ENCODE results near the gene THRB. TPM values are rescaled to one million over a fixed set of nuclear protein-coding genes. Genes with fewer than 3 reads are reported as not detected.

Gene THRB
- total and polyA plus RNA-seq, 9 of the 15 experiments (the other 6 are each of a cell fraction or from before 2014, with no cell fraction given) = 1.7 to 14.9 (median 6.9) TPM

GRCh38 chr3:24485511-24485910 is 9.1 kb downstream of the THRB start:
- BruUV-seq (replicated peaks) = no TSS peak
- Histone ChIP-seq H3K4me2 (ENCODE audit: insufficient read depth, low read length) (no peak overlapping the region), H3K27ac (ENCODE audit: extremely low read depth, low read depth, low read length) (no peak overlapping the region), H3K9me3 (replicated peaks; ENCODE audit: control insufficient read depth, insufficient read depth, low read depth, low read length) (no peaks in the 10 kb centered on the region), H3K4me3 (no peak overlapping the region), H3K36me3 (ENCODE audit: control insufficient read depth, insufficient read depth, low read length) (no peaks in the 10 kb centered on the region), H3K9me1 (ENCODE audit: control insufficient read depth, insufficient read depth, low read length) (no peaks in the 10 kb centered on the region), H3K27me3 (ENCODE audit: control insufficient read depth in 2 of 2, insufficient read depth in 2 of 2, low read length in 2 of 2) (no peaks in the 10 kb centered on the region), H3K9ac (ENCODE audit: insufficient read depth in 1 of 2, low read depth in 2 of 2, low read length in 2 of 2) (no peak overlapping the region), H3K4me1 (replicated peaks in 1 of 2; ENCODE audit: control insufficient read depth in 2 of 2, insufficient read depth in 2 of 2, low read length in 2 of 2) (peaks cover 0 to 7% of the 10 kb centered on the region in 2 experiments; a peak in 2 of 5 replicates), H4K20me1 (replicated peaks; ENCODE audit: control insufficient read depth, insufficient read depth, low read length) (no peaks in the 10 kb centered on the region), H3K79me2 (ENCODE audit: control insufficient read depth, insufficient read depth, low read length) (peaks cover 49% of the 10 kb centered on the region), H2AFZ (ENCODE audit: low read depth, low read length) (no peak overlapping the region)
- TF ChIP-seq SETDB1 (IDR thresholded peaks at IDR 0.05; ENCODE audit: low read length) = no peak
- TF ChIP-seq CREB3 (tag; conservative IDR thresholded peaks at IDR 0.05; ENCODE audit: low read depth) = no peak
- no peak for TF ChIP-seq HMGN3 (IDR thresholded peaks at IDR 0.05; ENCODE audit: borderline replicate concordance, extremely low read depth, insufficient read length, low read depth, low read length)
- no peak for TF ChIP-seq E2F1 (CRISPR knock-in tag; IDR thresholded peaks at IDR 0.05)
- no peak for TF ChIP-seq HDAC2 (IDR thresholded peaks at IDR 0.05)
- no peak for TF ChIP-seq ZBTB49 (CRISPR knock-in tag; IDR thresholded peaks at IDR 0.05; ENCODE audit: borderline replicate concordance)
- no peak for TF ChIP-seq NR0B1 (IDR thresholded peaks at IDR 0.05; ENCODE audit: partially characterized antibody)
- TF ChIP-seq TCF15 (CRISPR knock-in tag; IDR thresholded peaks at IDR 0.05) = no peak
- TF ChIP-seq ZNF766 (CRISPR knock-in tag; conservative IDR thresholded peaks at IDR 0.05) = no peak
- TF ChIP-seq HMG20A (CRISPR knock-in tag; conservative IDR thresholded peaks at IDR 0.05) = no peak
- no peak for TF ChIP-seq DPF2 (IDR thresholded peaks at IDR 0.05)
- TF ChIP-seq NBN (IDR thresholded peaks at IDR 0.05; ENCODE audit: low read depth) = no peak
- no peak for TF ChIP-seq SMARCB1 (IDR thresholded peaks at IDR 0.05; ENCODE audit: insufficient read length, low read depth)
- no peak for TF ChIP-seq HNRNPK (IDR thresholded peaks at IDR 0.05; ENCODE audit: low read depth, low read length, poor library complexity, severe bottlenecking)
- no peak for TF ChIP-seq CHD1 (IDR thresholded peaks at IDR 0.05; ENCODE audit: low read length)
- no peak; the same call in 2 of the 3 replicates for ATAC-seq
- in situ Hi-C loops (cut with MboI) (no loop called here), intact Hi-C loops (cut with micrococcal nuclease) (no loop called here)
- 77% methylated on average over 1 of the region's 1 CpG for WGBS (ENCODE audit: insufficient coverage, low coverage, missing lambda C conversion rate)
- POLR2A ChIA-PET = interaction anchor here (1.1 to 1.7 kb wide), 4 partner anchors 9 to 220 kb away, joined by 3 to 7 read pairs (median 4); partner anchors contain the start of gene THRB
- no peak for DNase-seq (ENCODE audit: extremely low read depth in 1 of 4, low spot score in 3 of 4)
- FAIRE-seq = no peak
- CTCF ChIA-PET (ENCODE audit: low intra/inter-chr PET ratio) = no interaction called here

Measured in K562 (cell line).